Endothelial cell of umbilical vein (primary cell): ENCODE results near the gene ZIC4. TPM values are rescaled to one million over a fixed set of nuclear protein-coding genes. Genes with fewer than 3 reads are reported as not detected.

Source experiments
- BruUV-seq: library from RNA; stranded (reverse); fragments of 400-500 nt; replicated peaks from 2 replicates; lab custom pipeline; 2021; lab: Mats Ljungman, UMichigan
- CTCF ChIA-PET: fragments of 300-600, 350-600 bp; sonication (Branson Sonifier 250); formaldehyde crosslinking; loops from one replicate; lab custom pipeline; 2021; ENCODE audit warnings: antibody characterized with exemption, inconsistent platforms; lab: Charles Lee
- POLR2A ChIA-PET: fragments of 300-600, 350-600 bp; sonication (Branson Sonifier 250); formaldehyde crosslinking; loops from one replicate; lab custom pipeline; 2021; ENCODE audit warnings: antibody characterized with exemption, inconsistent platforms; lab: Charles Lee
- DNase-seq: peaks from one replicate; pipeline ENCODE4 v3.0.0-alpha.2; 2011; ENCODE audit warnings: low read depth, low spot score
- FAIRE-seq: peaks from 2 replicates; lab custom pipeline; 2011; peaks lifted over from hg19 to GRCh38; lab: Jason Lieb, UNC
- H2AFZ ChIP-seq: 2 replicates; pipeline ENCODE4 v1.6.0; 2012; ENCODE audit warnings: low read depth, low read length, control low read depth, inconsistent platforms
- H3K27ac ChIP-seq: 2 replicates; pipeline ENCODE4 v1.5.1; 2011; ENCODE audit warnings: low read depth, mild to moderate bottlenecking, control low read depth, low read length, moderate library complexity; ENCODE audit not compliant: insufficient read depth
- H3K27me3 ChIP-seq, 2 experiments: 2 replicates each; pipeline versions ENCODE4 v1.6.0 to v1.6.1; 2011; ENCODE audit warnings: low read length in 2 of 2, mixed read lengths in 1 of 2; ENCODE audit not compliant: control insufficient read depth in 2 of 2, insufficient read depth in 2 of 2
- H3K36me3 ChIP-seq, 2 experiments: 2 replicates in 1 of 2; 3 replicates in 1 of 2; pipeline ENCODE4 v1.5.1; 2011; ENCODE audit warnings: low read length in 2 of 2, mild to moderate bottlenecking in 1 of 2, moderate library complexity in 1 of 2; ENCODE audit not compliant: control insufficient read depth in 2 of 2, insufficient read depth in 2 of 2; ENCODE audit errors: extremely low read depth in 1 of 2
- H3K4me1 ChIP-seq: 3 replicates; pipeline ENCODE4 v1.5.1; 2011; ENCODE audit warnings: mild to moderate bottlenecking, low read length; ENCODE audit not compliant: control insufficient read depth, insufficient read depth; ENCODE audit errors: extremely low read depth
- H3K4me2 ChIP-seq: 2 replicates; pipeline ENCODE4 v1.6.1; 2011; ENCODE audit warnings: low read length, control low read depth, mixed read lengths; ENCODE audit not compliant: insufficient read depth
- H3K4me3 ChIP-seq, 3 experiments: fragments of 200-600 bp in 1 of 3; sonication (generic), shearing (Covaris generic) in 1 of 3; replicated peaks in 1 of 3; 2 replicates each; pipeline ENCODE4 v1.5.1; 2011 to 2016; ENCODE audit warnings: control low read depth in 3 of 3, low read length in 3 of 3, mild to moderate bottlenecking in 2 of 3, inconsistent platforms in 1 of 3, low read depth in 1 of 3, moderate library complexity in 1 of 3; ENCODE audit not compliant: insufficient read depth in 1 of 3
- H3K79me2 ChIP-seq: 2 replicates; pipeline ENCODE4 v1.6.0; 2012; ENCODE audit warnings: low read length, inconsistent platforms; ENCODE audit not compliant: control insufficient read depth, insufficient read depth
- H3K9ac ChIP-seq: replicated peaks from 2 replicates; pipeline ENCODE3; 2011; ENCODE audit warnings: low read length, control low read depth; ENCODE audit not compliant: insufficient read depth; ENCODE audit errors: extremely low read depth
- H3K9me1 ChIP-seq: replicated peaks from 3 replicates; pipeline ENCODE4 v1.6.0; 2011; ENCODE audit warnings: mild to moderate bottlenecking, low read length; ENCODE audit not compliant: control insufficient read depth, insufficient read depth; ENCODE audit errors: extremely low read depth
- H3K9me3 ChIP-seq: replicated peaks from 2 replicates; pipeline ENCODE4 v1.5.1; 2012; ENCODE audit warnings: low read length, inconsistent platforms; ENCODE audit not compliant: control insufficient read depth, insufficient read depth
- H4K20me1 ChIP-seq: replicated peaks from 2 replicates; pipeline ENCODE3; 2011; ENCODE audit warnings: mild to moderate bottlenecking, low read length; ENCODE audit not compliant: control insufficient read depth, insufficient read depth; ENCODE audit errors: extremely low read depth
- CTCF ChIP-seq, 2 donors: IDR thresholded peaks; 1 replicate in 1 of 2; 2 replicates in 1 of 2; pipeline ENCODE4 v1.5.1; 2011; ENCODE audit warnings: low read length in 2 of 2, mild to moderate bottlenecking in 2 of 2, moderate library complexity in 2 of 2, control low read depth in 1 of 2, inconsistent platforms in 1 of 2, low read depth in 1 of 2; ENCODE audit not compliant: insufficient read depth in 1 of 2; ENCODE audit errors: extremely low read depth in 1 of 2
- EZH2 ChIP-seq: IDR thresholded peaks from 2 replicates; pipeline ENCODE4 v1.6.1; 2012; ENCODE audit warnings: borderline replicate concordance, low read depth, mild to moderate bottlenecking, moderate library complexity, low read length, inconsistent platforms; ENCODE audit not compliant: severe bottlenecking
- FOS ChIP-seq: IDR thresholded peaks from 2 replicates; pipeline ENCODE4 v1.6.1; 2011; ENCODE audit warnings: mild to moderate bottlenecking, low read length, moderate library complexity, borderline replicate concordance; ENCODE audit not compliant: insufficient read depth
- GATA2 ChIP-seq: IDR thresholded peaks from 2 replicates; pipeline ENCODE4 v1.7.0; 2011; ENCODE audit warnings: low read depth, mild to moderate bottlenecking, moderate library complexity, mixed read lengths, low read length; ENCODE audit not compliant: insufficient read length, insufficient read depth
- JUN ChIP-seq: IDR thresholded peaks from 2 replicates; pipeline ENCODE4 v1.6.1; 2011; ENCODE audit warnings: borderline replicate concordance, low read depth; ENCODE audit not compliant: insufficient read length, insufficient read depth
- MYC ChIP-seq: IDR thresholded peaks from one replicate; pipeline ENCODE4 v1.6.1; 2011; ENCODE audit warnings: mild to moderate bottlenecking, low read depth, low read length
- POLR2A ChIP-seq: IDR thresholded peaks from 2 replicates; pipeline ENCODE4 v1.6.1; 2012; ENCODE audit warnings: low read depth, mild to moderate bottlenecking, control low read depth, low read length
- POLR2AphosphoS5 ChIP-seq: IDR thresholded peaks from 2 replicates; pipeline ENCODE4 v1.6.1; 2012; ENCODE audit warnings: low read depth, mild to moderate bottlenecking, control low read depth, low read length, moderate library complexity; ENCODE audit not compliant: insufficient read depth
- dilution Hi-C: fragments of 300-500 bp; cut with MboI; formaldehyde crosslinking; loops from one replicate; pipeline ENCODE4 v1.15.0; 2019; ENCODE audit warnings: low sequenced_read_pairs; ENCODE audit not compliant: extremely low pct_ligation_motif_present
- intact Hi-C: fragments of 100-400 bp; cut with micrococcal nuclease; formaldehyde crosslinking; loops from one replicate; pipeline ENCODE4 v1.10.0; 2022
- polyA plus RNA-seq, 4 experiments: library from polyadenylated mRNA; depleted of rRNA in 3 of 4; stranded (reverse) in 3 of 4; unstranded in 1 of 4; fragments of >200 nt; gene quantifications; 2 replicates each; pipeline versions ENCODE4 v1.2.1 to v1.2.3, GENCODE V29; 2011 to 2012; ENCODE audit warnings: missing spikeins in 1 of 4
- total RNA-seq: library from RNA; stranded (reverse); gene quantifications from 2 replicates; pipeline ENCODE4 v1.2.3, GENCODE V29; 2021
- TF ChIP-seq, protein P1 (sequence below): IDR thresholded peaks from 2 replicates; pipeline ENCODE4 v1.6.1; 2011; ENCODE audit not compliant: insufficient read depth, insufficient read length

Gene ZIC4
- total and polyA plus RNA-seq, 2 donors (not counting 3 experiments of a cell fraction or from before 2014, with no cell fraction given) = not detected

- peak; percentile 7 for TF ChIP-seq EZH2
- no peak for TF ChIP-seq MYC
- TF ChIP-seq FOS = no peak
- Histone ChIP-seq H2AFZ (no peak overlapping the region), H3K27ac (no peak overlapping the region), H3K36me3 (no peaks in the 10 kb centered on the region), H3K9me1 (no peaks in the 10 kb centered on the region), H3K9me3 (no peaks in the 10 kb centered on the region), H3K27me3 (peaks cover 90 to 99% of the 10 kb centered on the region in 2 experiments), H3K79me2 (no peaks in the 10 kb centered on the region), H4K20me1 (peaks cover 3% of the 10 kb centered on the region), H3K4me1 (peaks cover 4% of the 10 kb centered on the region), H3K9ac (no peak overlapping the region), H3K4me2 (no peak overlapping the region), H3K4me3 (no peak overlapping the region)
- POLR2A ChIA-PET = no interaction called here
- DNase-seq = no peak
- no peak for FAIRE-seq
- dilution Hi-C loops = no loop called here
- CTCF ChIA-PET = no interaction called here
- no TSS peak for BruUV-seq
- intact Hi-C loops = loop anchor here (10.0 kb wide), 2 partner anchors 293 to 397 kb away; no protein-coding TSS in a partner anchor
Observed at GRCh38 chr3:147417551-147418295, 11.4 kb upstream of the ZIC4 start.

- POLR2A ChIA-PET = no interaction called here
- intact Hi-C loops = loop anchor here (10.0 kb wide), 2 partner anchors 292 to 398 kb away; no protein-coding TSS in a partner anchor
- FAIRE-seq = no peak
- no TSS peak for BruUV-seq
- no peaks in the 10 kb centered on the region for H3K9me1 ChIP-seq
- no peaks in the 10 kb centered on the region for H3K9me3 ChIP-seq
- H3K27me3 ChIP-seq = peaks cover 90 to 99% of the 10 kb centered on the region in 2 experiments
- H3K9ac ChIP-seq = no peak overlapping the region
- no peaks in the 10 kb centered on the region for H4K20me1 ChIP-seq
- no peaks in the 10 kb centered on the region for H3K79me2 ChIP-seq
- DNase-seq = no peak
- no peak overlapping the region for H3K4me3 ChIP-seq
- dilution Hi-C loops = no loop called here
- H3K4me1 ChIP-seq = peaks cover 4% of the 10 kb centered on the region
- no peaks in the 10 kb centered on the region for H3K36me3 ChIP-seq
- H3K27ac ChIP-seq = no peak overlapping the region
- TF ChIP-seq CTCF (IDR thresholded peaks at IDR 0.05; ENCODE audit: extremely low read depth in 1 of 2, insufficient read depth in 1 of 2, low read depth in 1 of 2, low read length in 2 of 2) = no peak
- no peak for TF ChIP-seq JUN
- TF ChIP-seq POLR2AphosphoS5 = no peak
- no peak for TF ChIP-seq MYC
- TF ChIP-seq EZH2 = no peak
- TF ChIP-seq, protein P1, sequence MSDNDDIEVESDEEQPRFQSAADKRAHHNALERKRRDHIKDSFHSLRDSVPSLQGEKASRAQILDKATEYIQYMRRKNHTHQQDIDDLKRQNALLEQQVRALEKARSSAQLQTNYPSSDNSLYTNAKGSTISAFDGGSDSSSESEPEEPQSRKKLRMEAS = no peak
- TF ChIP-seq POLR2A = no peak
- no peak for TF ChIP-seq FOS
- no peak for TF ChIP-seq GATA2
- CTCF ChIA-PET = interaction anchor here (1.6 to 2.2 kb wide), 3 partner anchors 200 to 669 kb away, joined by 5 to 14 read pairs (median 6); no protein-coding TSS in a partner anchor
- H2AFZ ChIP-seq = no peak overlapping the region
- H3K4me2 ChIP-seq = no peak overlapping the region
Observed at GRCh38 chr3:147416931-147417330, 10.6 kb upstream of the ZIC4 start.
